Measurements from ENCODE around the gene HOXA3. TPM values are rescaled to one million over a fixed set of nuclear protein-coding genes. Genes with fewer than 3 reads are reported as not detected.

The HOXA3 gene
- total RNA-seq, 4 donors from 2014 or later = 5.5 to 19.9 (median 6.2) TPM

DNA sequence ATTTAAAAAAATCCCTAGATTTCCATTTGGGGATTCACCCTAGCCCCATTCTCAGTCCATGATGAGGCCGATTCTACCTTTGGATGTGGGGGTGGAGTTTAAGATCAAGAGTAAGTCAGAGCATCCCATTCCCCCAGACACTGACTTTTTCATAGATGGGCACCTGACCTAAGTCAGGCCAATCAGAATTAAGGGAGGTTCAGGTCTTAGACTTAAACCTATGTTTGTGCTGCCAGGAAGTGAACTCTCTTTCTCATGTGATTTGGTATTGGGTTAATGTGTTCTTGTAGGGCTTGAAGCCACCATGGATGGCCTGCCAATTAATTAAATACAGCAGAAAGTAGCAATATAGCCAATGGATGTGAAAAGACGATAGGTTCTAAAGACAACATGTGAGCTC lies 86.7 kb downstream of the HOXA3 start:
- Histone ChIP-seq H3K4me3 (no peak overlapping the region), H3K27me3 (no peaks in the 10 kb centered on the region), H3K9me3 (no peaks in the 10 kb centered on the region), H3K27ac (no peak overlapping the region), H3K4me1 (no peaks in the 10 kb centered on the region), H3K36me3 (no peaks in the 10 kb centered on the region)
- DNase-seq (ENCODE audit: low spot score in 2 of 2) = no peak
- WGBS = 92% methylated on average over 2 of the region's 2 CpGs
- TF ChIP-seq EP300 (IDR thresholded peaks at IDR 0.05) = no peak
- no peak for TF ChIP-seq POLR2AphosphoS5 (IDR thresholded peaks at IDR 0.05)
- TF ChIP-seq, protein P1, sequence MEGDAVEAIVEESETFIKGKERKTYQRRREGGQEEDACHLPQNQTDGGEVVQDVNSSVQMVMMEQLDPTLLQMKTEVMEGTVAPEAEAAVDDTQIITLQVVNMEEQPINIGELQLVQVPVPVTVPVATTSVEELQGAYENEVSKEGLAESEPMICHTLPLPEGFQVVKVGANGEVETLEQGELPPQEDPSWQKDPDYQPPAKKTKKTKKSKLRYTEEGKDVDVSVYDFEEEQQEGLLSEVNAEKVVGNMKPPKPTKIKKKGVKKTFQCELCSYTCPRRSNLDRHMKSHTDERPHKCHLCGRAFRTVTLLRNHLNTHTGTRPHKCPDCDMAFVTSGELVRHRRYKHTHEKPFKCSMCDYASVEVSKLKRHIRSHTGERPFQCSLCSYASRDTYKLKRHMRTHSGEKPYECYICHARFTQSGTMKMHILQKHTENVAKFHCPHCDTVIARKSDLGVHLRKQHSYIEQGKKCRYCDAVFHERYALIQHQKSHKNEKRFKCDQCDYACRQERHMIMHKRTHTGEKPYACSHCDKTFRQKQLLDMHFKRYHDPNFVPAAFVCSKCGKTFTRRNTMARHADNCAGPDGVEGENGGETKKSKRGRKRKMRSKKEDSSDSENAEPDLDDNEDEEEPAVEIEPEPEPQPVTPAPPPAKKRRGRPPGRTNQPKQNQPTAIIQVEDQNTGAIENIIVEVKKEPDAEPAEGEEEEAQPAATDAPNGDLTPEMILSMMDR (IDR thresholded peaks at IDR 0.05) = no peak
- no peak for TF ChIP-seq POLR2A (IDR thresholded peaks at IDR 0.05)

DNA sequence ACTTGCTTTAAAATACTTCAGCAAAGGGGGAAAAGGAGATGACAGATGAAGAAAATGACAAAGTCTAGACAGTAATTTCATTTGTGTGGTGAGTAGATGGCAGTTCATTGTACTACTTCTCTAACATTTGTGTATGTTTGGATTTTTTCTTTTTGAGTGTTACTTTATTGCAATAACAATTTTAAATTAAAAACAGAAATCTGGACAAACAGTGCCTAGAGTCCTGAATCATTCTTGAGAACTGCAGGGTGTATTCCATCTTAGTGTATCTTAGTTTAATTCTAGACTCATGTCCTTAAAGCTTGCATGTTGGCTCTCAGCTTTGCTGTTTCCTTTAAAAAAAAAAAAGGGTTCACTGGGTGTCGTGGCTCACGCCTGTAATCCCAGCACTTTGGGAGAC lies 87.7 kb downstream of the HOXA3 start:
- 46% methylated on average over 2 of the region's 2 CpGs for WGBS
- DNase-seq (ENCODE audit: low spot score in 2 of 2) = no peak

DNA sequence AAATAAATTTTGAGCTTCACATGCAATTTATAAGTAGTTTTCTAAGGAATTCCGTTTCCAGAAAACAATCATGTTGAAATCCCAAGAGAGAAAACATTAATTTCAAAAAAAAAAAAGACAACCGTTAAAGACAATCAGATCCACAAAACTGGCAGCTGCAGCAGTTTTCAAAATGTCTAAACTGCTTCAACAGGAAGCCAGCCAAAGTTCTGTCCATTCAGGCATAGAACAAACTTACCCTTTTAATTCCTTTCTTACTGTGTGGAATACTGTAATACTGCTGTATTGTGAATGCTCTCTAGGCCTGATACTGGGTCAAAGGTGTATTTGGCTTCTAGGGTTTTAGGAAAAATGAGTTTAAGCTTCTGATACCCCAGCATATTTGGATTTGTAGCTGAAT lies 88.2 kb downstream of the HOXA3 start:
- WGBS = 18% methylated on average over 2 of the region's 2 CpGs

More for the DNA sequence above, 87.7 kb downstream of the HOXA3 start:
- Histone ChIP-seq H3K36me3 (no peaks in the 10 kb centered on the region), H3K27me3 (no peaks in the 10 kb centered on the region), H3K4me3 (no peak overlapping the region), H3K27ac (no peak overlapping the region), H3K9me3 (no peaks in the 10 kb centered on the region), H3K4me1 (no peaks in the 10 kb centered on the region)
- TF ChIP-seq EP300 (IDR thresholded peaks at IDR 0.05) (no peak), POLR2A (IDR thresholded peaks at IDR 0.05) (no peak), POLR2AphosphoS5 (IDR thresholded peaks at IDR 0.05) (no peak)
- TF ChIP-seq, protein P1 (IDR thresholded peaks at IDR 0.05) = no peak

GRCh38 chr7:27062946-27063345 lies 89.4 kb downstream of the HOXA3 start:
- TF ChIP-seq, protein P1 (IDR thresholded peaks at IDR 0.05) = no peak
- TF ChIP-seq EP300 (IDR thresholded peaks at IDR 0.05) (no peak), POLR2A (IDR thresholded peaks at IDR 0.05) (no peak), POLR2AphosphoS5 (IDR thresholded peaks at IDR 0.05) (no peak)
- 94% methylated on average over 4 of the region's 4 CpGs for WGBS
- no peak for DNase-seq (ENCODE audit: low spot score in 2 of 2)

More for the DNA sequence above, 88.2 kb downstream of the HOXA3 start:
- no peaks in the 10 kb centered on the region for H3K4me1 ChIP-seq
- H3K9me3 ChIP-seq = no peaks in the 10 kb centered on the region
- H3K27me3 ChIP-seq = no peaks in the 10 kb centered on the region
- no peaks in the 10 kb centered on the region for H3K36me3 ChIP-seq
- H3K4me3 ChIP-seq = no peak overlapping the region
- no peak for DNase-seq (ENCODE audit: low spot score in 2 of 2)
- H3K27ac ChIP-seq = no peak overlapping the region
- TF ChIP-seq EP300 (IDR thresholded peaks at IDR 0.05) (no peak), POLR2AphosphoS5 (IDR thresholded peaks at IDR 0.05) (no peak), POLR2A (IDR thresholded peaks at IDR 0.05) (no peak)
- TF ChIP-seq, protein P1 (IDR thresholded peaks at IDR 0.05) = no peak

More at GRCh38 chr7:27062946-27063345, 89.4 kb downstream of the HOXA3 start:
- Histone ChIP-seq H3K4me1 (no peaks in the 10 kb centered on the region), H3K9me3 (no peaks in the 10 kb centered on the region), H3K4me3 (no peak overlapping the region), H3K36me3 (no peaks in the 10 kb centered on the region), H3K27me3 (no peaks in the 10 kb centered on the region), H3K27ac (no peak overlapping the region)

Other genes starting within 250 kb of the HOXA3 start
- gene HOXA1, start 56.6 kb downstream of the HOXA3 start, total RNA-seq = 1 to 10 TPM; 2.5 to 4.0 (median 3.1) TPM
- gene HOXA2, start 49.9 kb downstream of the HOXA3 start, total RNA-seq = 1 to 10 TPM in 2 of 4 donors, under 1 TPM in 2; 0.34 to 4.2 (median 1.9) TPM
- gene HOXA4, start 21.8 kb downstream of the HOXA3 start, total RNA-seq = 1 to 10 TPM; 1.8 to 4.7 (median 2.5) TPM
- 10 to 100 TPM in 3 of 4 donors, 1 to 10 TPM in 1; 4.7 to 16.3 (median 14.6) TPM for gene HOXA5, start 8.9 kb downstream of the HOXA3 start, total RNA-seq
- gene HOXA6, start 4.8 kb downstream of the HOXA3 start, total RNA-seq = 1 to 10 TPM; 4.0 to 9.3 (median 6.4) TPM
- gene HOXA7, start 4.1 kb upstream of the HOXA3 start, total RNA-seq = 10 to 100 TPM; 14.8 to 23.6 (median 17.5) TPM
- gene HOXA9, start 13.0 kb upstream of the HOXA3 start, total RNA-seq = 10 to 100 TPM; 26.7 to 64.8 (median 48.7) TPM
- gene HOXA10, start 21.7 kb upstream of the HOXA3 start, total RNA-seq = 1 to 10 TPM; 4.7 to 8.9 (median 6.0) TPM
- gene HOXA11, start 32.6 kb upstream of the HOXA3 start, total RNA-seq = 1 to 10 TPM in 1 of 4 donors, under 1 TPM in 2, not detected in 1; 0.34 to 1.2 (median 0.95) TPM
- under 1 TPM in 1 of 4 donors, not detected in 3; 0.17 TPM for gene HOXA13, start 47.5 kb upstream of the HOXA3 start, total RNA-seq
- not detected for gene EVX1, start 90.2 kb upstream of the HOXA3 start, total RNA-seq